Cardiac fibroblast (primary cell): ENCODE data around the gene DRG2.

Source experiments
- DNase-seq, 2 donors: peaks; one replicate each; pipeline versions ENCODE4 v3.0.0 to v3.0.0-alpha.2; 2010; ENCODE audit warnings: low read depth in 2 of 2
- H3K4me3 ChIP-seq, 2 donors: replicated peaks in 1 of 2; 1 replicate in 1 of 2; 2 replicates in 1 of 2; pipeline ENCODE4 v1.5.1; 2011; ENCODE audit warnings: low read depth in 2 of 2, low read length in 2 of 2, mild to moderate bottlenecking in 2 of 2, moderate library complexity in 1 of 2
- TF ChIP-seq, protein P1 (sequence below): IDR thresholded peaks from one replicate; pipeline ENCODE4 v1.5.1; 2011; ENCODE audit warnings: low read depth, mild to moderate bottlenecking, low read length, inconsistent platforms

The DRG2 gene

DNA sequence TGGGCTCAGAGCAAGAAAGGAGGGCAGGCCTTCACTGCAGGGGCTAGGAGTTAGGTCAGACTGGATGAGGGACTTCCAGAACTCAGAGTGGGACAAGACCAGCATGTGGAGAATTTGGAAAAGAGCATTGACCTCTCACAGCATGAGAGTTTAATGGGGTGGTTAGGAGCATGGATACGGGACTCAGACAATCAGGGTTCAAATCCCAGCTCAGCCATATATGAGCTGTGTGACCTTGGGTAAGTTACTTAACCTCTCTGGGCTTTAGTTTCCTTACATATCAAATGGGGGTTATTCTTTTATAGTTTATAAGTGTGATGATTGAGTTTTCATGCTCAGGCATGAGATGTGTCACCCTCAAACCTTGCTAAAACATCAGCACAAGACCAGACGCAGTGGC, 58.5 kb downstream of the DRG2 start:
- TF ChIP-seq, protein P1, sequence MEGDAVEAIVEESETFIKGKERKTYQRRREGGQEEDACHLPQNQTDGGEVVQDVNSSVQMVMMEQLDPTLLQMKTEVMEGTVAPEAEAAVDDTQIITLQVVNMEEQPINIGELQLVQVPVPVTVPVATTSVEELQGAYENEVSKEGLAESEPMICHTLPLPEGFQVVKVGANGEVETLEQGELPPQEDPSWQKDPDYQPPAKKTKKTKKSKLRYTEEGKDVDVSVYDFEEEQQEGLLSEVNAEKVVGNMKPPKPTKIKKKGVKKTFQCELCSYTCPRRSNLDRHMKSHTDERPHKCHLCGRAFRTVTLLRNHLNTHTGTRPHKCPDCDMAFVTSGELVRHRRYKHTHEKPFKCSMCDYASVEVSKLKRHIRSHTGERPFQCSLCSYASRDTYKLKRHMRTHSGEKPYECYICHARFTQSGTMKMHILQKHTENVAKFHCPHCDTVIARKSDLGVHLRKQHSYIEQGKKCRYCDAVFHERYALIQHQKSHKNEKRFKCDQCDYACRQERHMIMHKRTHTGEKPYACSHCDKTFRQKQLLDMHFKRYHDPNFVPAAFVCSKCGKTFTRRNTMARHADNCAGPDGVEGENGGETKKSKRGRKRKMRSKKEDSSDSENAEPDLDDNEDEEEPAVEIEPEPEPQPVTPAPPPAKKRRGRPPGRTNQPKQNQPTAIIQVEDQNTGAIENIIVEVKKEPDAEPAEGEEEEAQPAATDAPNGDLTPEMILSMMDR = no peak
- H3K4me3 ChIP-seq = no peak overlapping the region
- DNase-seq = no peak

GRCh38 chr17:18146980-18147379, 59.2 kb downstream of the DRG2 start:
- TF ChIP-seq, protein P1 = no peak
- H3K4me3 ChIP-seq = no peak overlapping the region
- DNase-seq = no peak

DNA sequence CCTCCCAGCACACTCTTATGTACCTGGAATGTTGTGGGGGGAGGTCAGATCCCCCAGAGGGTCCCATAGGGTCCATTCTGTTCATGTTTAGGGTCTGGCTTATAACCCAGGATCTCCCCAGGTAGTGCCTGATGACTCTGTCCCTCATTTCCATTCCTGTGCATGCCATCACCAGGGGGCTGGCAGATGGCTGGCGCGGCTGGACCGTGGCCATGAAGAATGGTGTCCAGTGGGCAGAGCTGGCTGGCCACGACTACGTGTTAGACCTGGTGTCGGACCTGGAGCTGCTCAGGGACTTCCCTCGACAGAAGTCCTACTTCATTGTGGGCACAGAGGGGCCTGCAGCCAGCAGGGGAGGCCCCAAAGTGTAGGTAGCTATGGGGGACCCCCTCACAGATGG, 60.8 kb downstream of the DRG2 start:
- DNase-seq = no peak
- TF ChIP-seq, protein P1 = no peak

DNA sequence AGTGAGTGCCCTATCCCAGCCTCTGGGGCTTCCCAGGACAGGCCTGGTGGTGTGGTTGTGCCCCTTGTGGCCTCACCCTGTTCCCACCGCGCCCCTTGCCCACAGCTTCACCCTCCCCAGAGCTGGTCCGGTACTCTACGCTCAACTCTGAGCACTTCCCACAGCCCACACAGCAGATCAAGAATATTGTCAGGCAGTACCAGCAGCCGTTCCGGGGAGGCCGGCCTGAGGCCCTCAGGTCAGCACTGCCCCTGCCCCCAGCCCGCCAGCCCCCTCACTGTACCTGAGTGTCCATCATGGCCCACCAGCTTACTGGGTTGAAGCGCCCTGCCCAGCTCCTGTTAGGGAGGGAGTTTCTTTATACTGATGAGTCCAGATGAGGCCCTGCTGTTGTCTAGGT, 63.5 kb downstream of the DRG2 start:
- DNase-seq = no peak
- no peak overlapping the region for H3K4me3 ChIP-seq

More for the DNA sequence above, 60.8 kb downstream of the DRG2 start:
- no peak overlapping the region for H3K4me3 ChIP-seq

GRCh38 chr17:18155179-18155578, 67.4 kb downstream of the DRG2 start:
- DNase-seq = no peak
- H3K4me3 ChIP-seq = no peak overlapping the region
- TF ChIP-seq, protein P1 = no peak

More for the DNA sequence above, 63.5 kb downstream of the DRG2 start:
- TF ChIP-seq, protein P1 = no peak

GRCh38 chr17:18156171-18156975, 68.6 kb downstream of the DRG2 start:
- no peak for DNase-seq
- H3K4me3 ChIP-seq = no peak overlapping the region
- TF ChIP-seq, protein P1 = no peak

DNA sequence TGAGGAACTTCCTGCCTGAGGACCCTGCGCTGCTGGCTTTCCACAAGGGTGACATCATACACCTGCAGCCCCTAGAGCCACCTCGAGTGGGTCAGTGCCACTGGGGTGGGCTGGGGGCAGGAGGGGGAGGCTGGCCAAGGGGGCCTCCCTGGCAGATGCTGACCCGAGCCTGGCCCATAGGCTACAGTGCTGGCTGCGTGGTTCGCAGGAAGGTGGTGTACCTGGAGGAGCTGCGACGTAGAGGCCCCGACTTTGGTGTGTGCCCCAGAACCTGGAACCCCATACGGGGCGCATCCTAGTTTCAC, 69.2 kb downstream of the DRG2 start:
- TF ChIP-seq, protein P1 = no peak
- H3K4me3 ChIP-seq = no peak overlapping the region
- DNase-seq = no peak
